ENCODE results near the gene SPOCK1.

SPOCK1 gene

GRCh38 chr5:137216976-137217598 is 282.0 kb downstream of the SPOCK1 start:
- ATAC-seq, result no peak

GRCh38 chr5:137215780-137216179 is 283.3 kb downstream of the SPOCK1 start:
- no peak for ATAC-seq

- ATAC-seq, result no peak
These were observed 283.9 kb downstream of the SPOCK1 start for GRCh38 chr5:137215261-137215660.

GRCh38 chr5:137214446-137215189 is 284.5 kb downstream of the SPOCK1 start:
- no peak for ATAC-seq

GRCh38 chr5:137212471-137212870 is 286.7 kb downstream of the SPOCK1 start:
- ATAC-seq, result no peak

- ATAC-seq, result no peak
These were observed 289.8 kb downstream of the SPOCK1 start for GRCh38 chr5:137209232-137209809.

- ATAC-seq, result no peak
These were observed 291.9 kb downstream of the SPOCK1 start for GRCh38 chr5:137207023-137207760.

- ATAC-seq, result no peak
These were observed 293.0 kb downstream of the SPOCK1 start for GRCh38 chr5:137206030-137206715.

- ATAC-seq, result no peak
These were observed 293.7 kb downstream of the SPOCK1 start for GRCh38 chr5:137205231-137206027.

GRCh38 chr5:137203011-137203632 is 296.0 kb downstream of the SPOCK1 start:
- ATAC-seq, result no peak

- no peak for ATAC-seq
These were observed 297.2 kb downstream of the SPOCK1 start for GRCh38 chr5:137201876-137202275.

- no peak for ATAC-seq
These were observed 298.0 kb downstream of the SPOCK1 start for GRCh38 chr5:137200906-137201700.

GRCh38 chr5:137199966-137200365 is 299.2 kb downstream of the SPOCK1 start:
- ATAC-seq, result no peak

GRCh38 chr5:137199201-137199600 is 299.9 kb downstream of the SPOCK1 start:
- ATAC-seq, result no peak

- ATAC-seq, result no peak
These were observed 303.6 kb downstream of the SPOCK1 start for GRCh38 chr5:137195483-137195882.

GRCh38 chr5:137194300-137194699 is 304.8 kb downstream of the SPOCK1 start:
- ATAC-seq, result no peak

- no peak for ATAC-seq
These were observed 306.8 kb downstream of the SPOCK1 start for GRCh38 chr5:137192293-137192743.

GRCh38 chr5:137191179-137191578 is 307.9 kb downstream of the SPOCK1 start:
- ATAC-seq, result no peak

GRCh38 chr5:137190441-137190840 is 308.7 kb downstream of the SPOCK1 start:
- no peak for ATAC-seq

- ATAC-seq, result no peak
These were observed 309.1 kb downstream of the SPOCK1 start for GRCh38 chr5:137190031-137190430.
